Measurements from ENCODE around the gene PCDH1.
"Not testable (repeated sequence)": the region's sequence is repeated elsewhere in the genome, so short reads cannot be mapped to it uniquely, and the experiment has no call there.

Gene PCDH1

GRCh38 chr5:141897425-141897824 lies 19.2 kb upstream of the PCDH1 start:
- no peak for DNase-seq

DNA sequence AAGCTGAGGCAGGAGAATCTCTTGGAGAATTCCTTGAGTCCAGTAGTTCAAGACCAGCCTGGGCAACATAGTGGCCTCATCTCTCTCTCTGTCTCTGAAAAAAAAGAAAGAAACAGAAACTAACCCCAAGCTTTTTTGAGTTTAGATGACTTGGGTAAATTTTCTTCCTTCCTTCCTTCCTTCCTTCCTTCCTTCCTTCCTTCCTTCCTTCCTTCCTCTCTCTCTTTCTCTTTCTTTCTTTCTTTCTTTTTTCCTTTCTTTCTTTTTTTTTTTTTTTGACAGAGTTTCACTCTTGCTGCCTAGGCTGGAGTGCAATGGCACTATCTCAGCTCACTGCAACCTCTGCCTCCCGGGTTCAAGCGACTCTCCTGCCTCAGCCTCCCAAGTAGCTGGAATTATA lies 12.2 kb upstream of the PCDH1 start:
- not testable (repeated sequence) for DNase-seq

DNA sequence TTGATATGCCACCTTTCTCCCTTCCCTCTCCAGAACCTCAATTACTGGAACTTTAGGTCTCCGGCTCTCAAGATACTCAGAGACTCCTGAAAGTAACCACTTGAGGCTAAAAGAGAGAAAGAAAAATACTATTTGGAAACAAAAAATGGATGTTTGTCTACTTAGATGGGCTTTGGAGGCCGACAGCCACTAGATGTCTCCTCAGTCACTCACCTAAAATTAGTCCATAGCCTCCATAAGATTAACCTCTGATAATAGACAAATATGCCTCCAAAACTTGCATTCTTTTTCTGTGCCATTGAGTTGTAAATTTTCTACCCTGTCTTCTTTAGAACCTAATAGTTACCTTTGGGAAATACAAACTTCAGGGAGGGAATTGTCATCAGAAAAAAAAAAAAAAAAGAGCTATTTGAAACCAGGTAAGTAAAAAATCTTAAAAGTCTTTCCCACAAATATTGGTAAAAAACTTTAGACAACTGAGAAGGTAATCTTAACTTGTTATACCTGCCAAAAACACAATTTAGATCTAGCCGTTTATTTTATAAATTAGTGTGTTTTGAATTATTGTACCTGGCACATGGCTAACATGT lies 11.2 kb upstream of the PCDH1 start:
- no peak for DNase-seq

DNA sequence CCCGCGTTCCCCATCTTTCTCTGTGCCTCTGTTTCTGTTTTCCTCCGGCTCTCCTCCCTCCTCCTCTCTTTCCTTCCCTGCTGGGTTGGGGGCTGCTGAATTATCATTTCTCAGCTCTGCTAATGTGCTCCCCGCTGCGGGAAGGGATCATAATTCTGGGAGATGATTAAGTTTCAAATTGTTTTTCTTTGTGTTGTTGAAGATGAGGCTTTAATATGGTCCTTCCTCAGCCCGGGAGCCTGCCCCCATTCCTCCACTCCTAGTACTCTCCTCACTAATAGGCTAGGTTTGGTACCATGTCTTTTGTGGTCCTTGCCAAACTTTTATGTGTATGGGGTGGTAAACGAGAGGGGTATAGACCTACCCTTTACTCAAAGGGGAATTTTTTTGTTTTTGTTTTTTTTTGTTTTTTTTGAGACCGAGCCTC lies 5.7 kb upstream of the PCDH1 start:
- DNase-seq = no peak

DNA sequence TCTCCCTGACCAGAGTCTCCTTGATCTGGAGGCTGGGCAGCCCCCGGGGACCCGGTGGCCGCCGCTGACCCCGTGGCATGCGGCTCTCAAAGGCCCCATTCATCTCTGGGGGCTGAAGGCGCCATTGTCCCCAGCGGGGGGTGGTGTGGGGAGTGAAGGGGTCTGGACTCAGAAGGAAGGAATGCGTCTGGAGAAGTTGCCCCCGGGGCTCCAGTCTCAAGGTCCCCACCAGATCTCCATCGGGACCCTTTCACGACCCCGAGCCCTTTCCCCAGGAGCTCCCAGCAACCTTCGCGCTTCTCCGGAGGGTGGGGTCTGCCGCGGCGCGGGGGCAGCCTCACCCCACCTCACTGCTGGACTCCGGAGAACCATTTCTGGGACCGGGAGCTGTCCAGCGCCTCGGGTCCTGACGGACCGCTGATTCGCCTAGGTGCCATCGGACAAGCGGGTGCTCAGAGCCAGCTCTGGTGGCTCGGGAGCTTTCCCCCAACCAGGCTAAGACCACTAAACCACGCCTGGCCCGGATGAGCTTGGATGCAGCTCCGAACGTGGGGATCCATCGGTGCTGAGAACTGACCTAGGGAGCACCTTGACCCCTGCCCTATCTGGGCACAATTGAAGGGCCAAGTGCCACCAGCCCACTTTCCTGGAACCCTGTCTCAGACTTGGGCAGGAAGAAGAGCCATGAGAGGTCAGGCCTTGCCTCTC lies 5.1 kb upstream of the PCDH1 start:
- no peak for DNase-seq

DNA sequence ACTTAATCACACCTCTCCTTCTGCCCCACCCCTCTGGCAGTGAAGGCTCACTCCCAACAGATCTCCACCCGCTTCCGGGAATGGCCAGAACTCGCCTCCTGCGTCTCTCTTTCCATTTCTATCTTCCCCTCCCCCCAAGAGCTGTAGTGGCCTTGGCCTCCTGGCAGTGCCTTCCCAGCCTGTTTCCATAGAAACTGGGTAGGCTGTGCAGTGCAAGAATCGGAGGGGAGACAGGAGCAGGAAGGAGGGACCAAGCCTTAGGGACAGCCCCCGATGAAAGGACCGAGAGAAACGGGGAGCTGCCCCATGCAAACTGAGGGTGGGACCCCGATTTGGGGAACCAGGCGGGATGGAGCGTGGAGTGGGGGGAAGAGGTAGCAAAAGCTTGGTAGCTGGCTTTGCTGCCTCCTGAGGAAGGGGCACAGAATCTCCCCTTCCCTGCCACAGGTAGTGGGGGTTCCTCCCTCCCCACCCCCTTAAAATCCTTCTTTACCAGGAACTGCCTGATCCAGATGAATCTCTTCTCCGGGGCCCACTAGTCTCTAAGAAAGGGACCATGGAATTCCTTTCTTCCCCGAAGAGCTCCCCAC lies 4.5 kb upstream of the PCDH1 start:
- no peak for DNase-seq

DNA sequence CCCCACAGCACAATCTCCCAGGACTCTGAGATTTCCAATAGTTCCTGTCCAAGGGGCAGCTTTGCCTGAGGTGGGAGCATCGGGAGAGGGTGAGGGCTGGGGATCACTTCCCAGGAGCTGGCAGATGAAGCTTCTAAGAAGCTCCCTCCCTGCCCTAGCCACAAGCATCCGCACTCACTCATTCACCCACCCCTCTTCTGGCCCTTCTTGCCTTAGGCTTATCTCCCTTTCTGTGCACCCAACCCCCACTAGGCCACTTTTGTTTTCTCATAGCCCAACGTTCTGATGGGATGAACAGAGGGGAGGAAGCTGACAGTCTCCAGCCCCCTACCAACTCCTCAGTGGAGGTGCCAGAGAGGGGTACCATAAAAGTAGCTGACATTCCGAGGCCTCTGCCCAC lies 3.7 kb upstream of the PCDH1 start:
- DNase-seq = no peak

DNA sequence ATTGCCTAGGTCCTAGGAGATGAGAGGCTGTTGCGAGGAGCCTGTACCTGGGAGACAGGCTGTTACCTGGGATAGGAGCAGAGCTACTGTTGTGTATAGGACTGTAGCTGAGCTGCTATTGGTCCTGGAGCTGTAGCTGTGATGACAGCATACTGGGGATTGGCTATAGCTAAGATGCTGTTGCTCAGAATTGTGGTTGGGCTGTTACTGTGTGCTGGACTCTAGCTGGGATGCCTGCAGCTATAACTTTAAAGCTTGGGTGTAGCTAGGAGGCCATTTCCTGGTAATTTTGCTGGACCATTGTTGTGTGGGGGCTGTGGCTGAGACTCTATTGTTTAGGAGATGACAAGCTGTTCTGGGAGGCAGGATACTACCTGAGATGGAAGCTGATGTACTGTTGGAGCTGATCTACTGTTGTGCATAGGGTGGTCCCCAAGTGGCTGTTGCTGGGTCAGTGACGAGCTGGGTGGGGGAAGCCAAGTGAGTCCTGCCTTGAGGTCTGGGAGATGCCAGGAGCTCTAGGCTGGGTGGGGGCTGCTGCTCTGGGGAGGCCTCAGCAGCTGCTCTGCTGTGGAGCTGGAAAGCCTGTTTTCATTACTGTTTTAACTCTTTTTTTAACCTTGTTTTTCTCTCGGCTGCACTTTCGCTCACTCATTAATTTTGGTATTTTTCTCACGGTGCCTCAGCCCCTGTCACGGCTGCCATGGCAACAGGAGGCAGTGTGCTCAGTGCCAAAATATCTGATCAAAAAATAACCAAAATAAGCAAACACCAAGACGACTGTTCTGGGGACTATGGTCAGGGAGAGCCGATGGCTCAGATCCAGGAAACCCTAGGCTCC lies 3.0 kb upstream of the PCDH1 start:
- DNase-seq = no peak

DNA sequence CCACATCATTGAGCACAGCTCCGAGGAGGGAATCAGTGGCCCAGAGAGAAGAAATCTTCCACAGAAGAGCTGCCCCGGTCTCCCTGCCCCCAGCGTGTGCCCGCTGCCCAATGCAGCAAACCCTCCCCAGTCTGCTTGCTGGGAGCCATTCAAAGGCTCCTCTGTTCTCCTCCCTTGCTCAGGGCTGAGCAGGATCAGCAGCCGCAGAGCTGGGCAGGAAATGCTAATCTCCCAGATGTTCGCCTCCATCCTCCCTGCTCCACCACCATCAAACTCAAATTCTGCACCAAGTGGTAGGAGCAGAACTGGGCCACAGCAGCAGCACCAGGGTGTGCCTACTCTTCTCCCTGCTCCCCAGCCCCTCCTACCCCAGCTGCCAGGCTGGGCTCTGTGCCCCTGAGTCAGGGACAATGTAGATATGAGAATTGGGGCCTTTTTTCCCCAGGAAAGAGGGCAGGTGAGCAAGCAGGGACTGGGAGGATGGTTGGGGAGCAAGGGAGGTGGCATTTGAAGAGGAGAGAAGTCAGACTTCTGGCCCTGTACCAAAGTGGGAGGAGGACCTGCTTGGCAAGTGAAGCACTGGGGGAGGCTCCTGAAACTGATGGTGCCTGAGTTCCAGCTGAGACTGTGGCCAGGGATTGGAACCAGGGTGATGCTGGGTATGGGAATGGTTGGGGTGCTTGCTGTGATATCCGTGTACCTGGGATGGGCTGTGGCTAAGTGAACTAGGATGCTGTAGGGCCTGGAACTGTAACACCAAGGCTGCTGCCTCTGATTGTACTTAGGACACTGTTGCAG lies 1.9 kb upstream of the PCDH1 start:
- no peak for DNase-seq

GRCh38 chr5:141879426-141879759 lies 1.2 kb upstream of the PCDH1 start:
- no peak for DNase-seq

GRCh38 chr5:141878711-141879425 lies 658 bp upstream of the PCDH1 start:
- peak; percentile 77 to 88 for DNase-seq

- peak; percentile 9 to 30 for DNase-seq
Measured at GRCh38 chr5:141877356-141878185, 639 bp downstream of the PCDH1 start.

DNA sequence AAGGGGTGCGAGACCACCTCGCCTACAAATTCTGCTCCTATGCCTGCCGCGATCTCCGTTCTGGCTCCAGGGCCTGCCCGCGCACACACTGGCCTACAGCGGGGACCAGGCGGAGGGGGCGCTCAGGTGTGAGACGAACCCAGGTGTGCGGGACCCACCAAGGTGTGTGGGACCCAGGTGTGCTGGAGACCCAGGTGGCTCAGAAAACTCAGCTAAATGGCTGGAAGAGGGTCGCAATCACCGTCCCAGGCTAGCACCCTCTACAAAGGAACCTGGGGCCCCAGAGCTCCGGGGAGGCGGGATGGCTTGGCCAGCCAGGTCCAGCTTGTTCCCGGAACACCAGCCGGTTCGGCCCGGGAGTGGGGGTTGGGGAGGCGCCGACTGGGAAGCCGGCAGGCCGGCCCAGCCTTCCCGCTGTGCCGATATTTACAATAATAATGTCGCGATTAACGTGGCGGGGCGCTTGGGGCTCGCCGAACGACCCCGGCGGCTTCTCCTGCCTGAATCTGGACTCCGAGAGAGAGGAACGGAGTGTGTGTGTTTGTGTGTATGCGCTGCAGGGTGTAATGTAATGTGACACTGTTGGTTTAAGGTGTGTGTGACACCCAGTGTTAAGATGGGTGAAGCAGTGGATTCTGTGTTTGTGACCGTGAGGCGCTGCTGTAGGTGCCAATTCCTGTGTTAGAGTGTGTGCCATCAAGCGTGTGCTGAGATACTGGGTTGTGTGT lies 1.4 kb downstream of the PCDH1 start:
- DNase-seq = no peak

DNA sequence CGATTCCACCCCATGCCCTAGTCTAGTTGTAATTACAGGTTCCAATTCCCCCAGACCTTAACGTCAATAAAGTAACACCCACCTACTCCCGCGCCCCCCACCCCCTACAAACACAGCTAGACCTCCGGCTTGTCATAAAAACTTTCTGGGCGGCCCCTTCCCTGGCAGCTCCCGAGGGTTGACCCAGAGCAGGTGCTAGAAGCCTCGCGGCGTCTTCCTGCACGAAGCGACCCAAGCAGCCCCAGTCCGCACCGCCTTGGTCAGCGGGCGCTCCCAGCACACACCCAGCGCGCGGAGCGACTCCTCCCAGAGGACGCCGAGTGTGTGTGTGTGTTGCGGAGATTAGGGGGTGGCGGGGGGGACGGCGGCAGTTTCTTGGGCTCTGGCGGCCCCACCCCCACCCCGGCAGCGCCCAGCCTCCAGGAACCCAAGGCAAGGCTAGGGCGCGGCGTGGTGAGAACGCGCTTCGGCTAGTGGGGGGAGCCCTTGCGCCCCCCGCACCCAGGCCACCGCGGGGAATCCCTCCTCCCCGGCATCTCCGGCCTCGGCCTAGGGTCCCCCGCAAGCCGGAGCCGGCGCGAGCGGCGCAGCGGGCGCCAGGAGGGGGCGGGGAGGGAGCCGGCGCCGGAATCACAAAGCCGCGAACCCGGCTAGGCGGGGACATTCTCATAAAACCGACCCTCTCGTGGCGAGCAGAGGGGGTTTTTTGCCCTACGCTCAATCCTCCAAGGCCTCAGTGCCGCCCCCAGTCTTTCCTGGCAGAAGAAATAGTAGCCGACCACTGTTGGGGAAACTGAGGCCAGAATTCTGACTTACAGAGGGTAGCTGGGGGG lies 2.2 kb downstream of the PCDH1 start:
- no peak for DNase-seq

DNA sequence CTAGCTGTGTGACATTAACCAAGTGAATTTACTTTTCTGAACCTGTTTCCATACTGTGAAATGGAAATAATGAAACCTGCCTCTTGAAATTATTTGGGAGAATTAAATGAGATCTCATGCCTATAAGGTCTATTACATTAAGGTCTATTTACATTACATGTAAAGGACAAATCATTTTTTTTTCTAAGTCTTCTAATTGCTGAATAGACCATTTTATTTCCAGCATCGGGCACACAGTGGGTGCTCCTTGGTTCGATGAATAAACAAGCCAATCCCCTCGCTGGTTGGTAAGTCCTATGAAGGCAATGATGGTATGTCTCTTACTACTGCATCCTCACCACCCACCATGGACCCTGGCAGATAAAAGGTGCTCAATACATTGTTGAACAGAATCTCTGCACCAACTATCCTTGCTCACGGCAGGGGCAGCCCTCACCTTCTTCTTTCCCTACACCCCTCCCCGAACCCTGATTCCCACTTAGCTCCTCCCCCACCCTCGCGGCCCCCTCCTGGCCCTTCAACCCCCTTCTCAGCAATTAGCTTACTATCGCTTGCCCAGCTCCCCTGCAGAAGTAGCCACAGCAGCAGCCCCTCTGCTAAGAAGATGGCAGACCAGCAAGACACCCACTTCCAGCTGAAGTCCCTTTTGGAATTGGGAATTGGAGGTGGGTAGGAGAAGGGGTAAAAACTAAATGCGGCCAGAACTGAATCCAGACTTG lies 3.0 kb downstream of the PCDH1 start:
- DNase-seq = no peak

- DNase-seq = no peak
Measured at GRCh38 chr5:141874262-141874964, 3.8 kb downstream of the PCDH1 start.

DNA sequence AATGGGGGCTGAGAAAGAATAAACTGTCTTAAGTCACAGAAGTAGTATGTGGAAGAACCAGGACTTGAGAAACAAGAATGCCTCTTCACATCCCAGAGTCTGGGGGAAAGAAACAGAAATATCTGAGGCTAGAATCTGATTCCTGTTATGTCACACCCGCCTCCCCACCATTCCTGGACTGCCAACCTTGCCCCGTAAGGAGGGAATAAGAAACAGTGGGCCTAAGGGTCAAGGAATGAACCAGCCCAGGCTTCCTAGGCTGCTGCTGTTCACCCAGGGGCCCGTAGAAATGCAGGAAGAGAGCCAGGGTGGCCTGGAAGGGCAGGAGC lies 4.3 kb downstream of the PCDH1 start:
- DNase-seq = no peak

Data from stimulated activated CD4-positive, alpha-beta T cell treated with anti-CD3 and anti-CD28 coated beads, Interleukin-4, amount 100 ng/mL, for 4 hours (primary cell).